Hepatocyte (in vitro differentiated cells): Measurements from ENCODE around the gene SRP68. TPM values are rescaled to one million over a fixed set of nuclear protein-coding genes. Genes with fewer than 3 reads are reported as not detected.

Experiments used
- DNase-seq: peaks from one replicate; pipeline ENCODE4 v3.0.0-alpha.2; 2016; ENCODE audit warnings: low spot score
- H2AFZ ChIP-seq: fragments of 200-600 bp; sonication (generic); 2 replicates; pipeline ENCODE4 v1.6.0; 2016; ENCODE audit warnings: antibody characterized with exemption, mild to moderate bottlenecking
- H3K27ac ChIP-seq: fragments of 200-600 bp; sonication (generic); 2 replicates; pipeline ENCODE4 v1.5.1; 2016; ENCODE audit warnings: mild to moderate bottlenecking
- H3K27me3 ChIP-seq: fragments of 200-600 bp; sonication (generic); 2 replicates; pipeline ENCODE4 v1.6.1; 2016
- H3K36me3 ChIP-seq: fragments of 200-600 bp; sonication (generic); replicated peaks from 2 replicates; pipeline ENCODE4 v1.5.1; 2016; ENCODE audit warnings: low read depth; ENCODE audit not compliant: insufficient read depth
- H3K4me1 ChIP-seq: fragments of 200-600 bp; sonication (generic); 2 replicates; pipeline ENCODE4 v1.5.1; 2016; ENCODE audit warnings: mild to moderate bottlenecking, moderate library complexity; ENCODE audit not compliant: insufficient read depth
- H3K4me2 ChIP-seq: fragments of 200-600 bp; sonication (generic); 2 replicates; pipeline ENCODE4 v1.6.0; 2016
- H3K4me3 ChIP-seq: fragments of 200-600 bp; sonication (generic); 2 replicates; pipeline ENCODE4 v1.5.1; 2016; ENCODE audit warnings: mild to moderate bottlenecking
- H3K79me2 ChIP-seq: fragments of 200-600 bp; sonication (generic); 2 replicates; pipeline ENCODE4 v1.6.0; 2017; ENCODE audit warnings: mild to moderate bottlenecking
- H3K9me2 ChIP-seq: fragments of 200-600 bp; sonication (generic); replicated peaks from 2 replicates; pipeline ENCODE4 v1.6.0; 2017; ENCODE audit warnings: mild to moderate bottlenecking; ENCODE audit not compliant: insufficient read depth
- H3K9me3 ChIP-seq: fragments of 200-600 bp; sonication (generic); 2 replicates; pipeline ENCODE4 v1.5.1; 2016; ENCODE audit warnings: low read depth, mild to moderate bottlenecking
- H4K20me1 ChIP-seq: fragments of 200-600 bp; sonication (generic); 2 replicates; pipeline ENCODE4 v1.6.0; 2016; ENCODE audit warnings: mild to moderate bottlenecking; ENCODE audit not compliant: insufficient read depth, poor library complexity, severe bottlenecking
- EZH2 ChIP-seq: fragments of 200-600 bp; sonication (generic); IDR thresholded peaks from 2 replicates; pipeline ENCODE4 v1.6.1; 2016; ENCODE audit warnings: antibody characterized with exemption, mild to moderate bottlenecking, borderline replicate concordance
- EZH2phosphoT487 ChIP-seq: fragments of 200-600 bp; sonication (generic); IDR thresholded peaks from one replicate; pipeline ENCODE4 v1.6.1; 2018; ENCODE audit warnings: antibody characterized with exemption, mild to moderate bottlenecking, low read depth, moderate library complexity; ENCODE audit not compliant: unreplicated experiment, severe bottlenecking
- WGBS: methylation state at CpG from one replicate; pipeline ENCODE4 v1.1.6; 2016; ENCODE audit warnings: low lambda C conversion rate; ENCODE audit errors: missing lambda C conversion rate; 5-methylcytosine and 5-hydroxymethylcytosine counted together
- polyA plus RNA-seq: library from polyadenylated mRNA; unstranded; fragments of >200 nt; fragmentation: Nextera tagmentation; extraction: Ambion mirVana; gene quantifications from 2 replicates; pipeline ENCODE4 v1.2.1, GENCODE V29; 2016
- total RNA-seq: library from RNA; depleted of rRNA; stranded (reverse); fragments of >200 nt; gene quantifications from 2 replicates; pipeline ENCODE4 v1.2.3, GENCODE V29; 2014
- TF ChIP-seq, protein P1 (sequence below): fragments of 200-600 bp; sonication (generic); IDR thresholded peaks from 2 replicates; pipeline ENCODE4 v1.5.1; 2016; ENCODE audit warnings: antibody characterized with exemption, mild to moderate bottlenecking; ENCODE audit not compliant: poor library complexity

The SRP68 gene
- total and polyA plus RNA-seq, 2 experiments from 2014 or later: 41.2 to 70.1 TPM

DNA sequence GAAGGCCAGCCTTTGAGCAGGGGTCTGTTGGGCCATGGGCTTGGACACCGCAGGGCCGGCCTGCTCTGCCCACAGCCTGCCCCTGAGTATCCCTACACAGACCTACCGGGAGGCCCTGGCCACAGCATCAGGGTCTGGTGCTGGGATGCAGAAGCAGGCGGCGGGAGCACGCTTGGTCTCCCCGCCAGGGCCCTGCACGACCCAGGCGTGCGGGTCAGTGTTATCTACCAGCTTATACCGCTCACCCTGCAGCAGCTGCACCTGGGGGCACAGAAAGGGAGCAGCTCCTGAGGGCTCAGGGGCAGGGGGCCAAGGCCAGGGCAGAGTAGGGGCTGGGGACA lies 54.0 kb downstream of the SRP68 start:
- H3K4me1 ChIP-seq: peaks cover 7% of the 10 kb centered on the region
- WGBS: 90% methylated on average over 11 of the region's 11 CpGs
- no peak overlapping the region for H3K27ac ChIP-seq
- DNase-seq: no peak
- H4K20me1 ChIP-seq: no peaks in the 10 kb centered on the region
- H3K4me3 ChIP-seq: no peak overlapping the region
- H3K79me2 ChIP-seq: no peaks in the 10 kb centered on the region
- H3K27me3 ChIP-seq: no peaks in the 10 kb centered on the region
- H2AFZ ChIP-seq: no peak overlapping the region
- no peaks in the 10 kb centered on the region for H3K36me3 ChIP-seq
- no peaks in the 10 kb centered on the region for H3K9me2 ChIP-seq
- H3K9me3 ChIP-seq: no peaks in the 10 kb centered on the region
- TF ChIP-seq EZH2 (no peak), EZH2phosphoT487 (no peak)
- TF ChIP-seq, protein P1, sequence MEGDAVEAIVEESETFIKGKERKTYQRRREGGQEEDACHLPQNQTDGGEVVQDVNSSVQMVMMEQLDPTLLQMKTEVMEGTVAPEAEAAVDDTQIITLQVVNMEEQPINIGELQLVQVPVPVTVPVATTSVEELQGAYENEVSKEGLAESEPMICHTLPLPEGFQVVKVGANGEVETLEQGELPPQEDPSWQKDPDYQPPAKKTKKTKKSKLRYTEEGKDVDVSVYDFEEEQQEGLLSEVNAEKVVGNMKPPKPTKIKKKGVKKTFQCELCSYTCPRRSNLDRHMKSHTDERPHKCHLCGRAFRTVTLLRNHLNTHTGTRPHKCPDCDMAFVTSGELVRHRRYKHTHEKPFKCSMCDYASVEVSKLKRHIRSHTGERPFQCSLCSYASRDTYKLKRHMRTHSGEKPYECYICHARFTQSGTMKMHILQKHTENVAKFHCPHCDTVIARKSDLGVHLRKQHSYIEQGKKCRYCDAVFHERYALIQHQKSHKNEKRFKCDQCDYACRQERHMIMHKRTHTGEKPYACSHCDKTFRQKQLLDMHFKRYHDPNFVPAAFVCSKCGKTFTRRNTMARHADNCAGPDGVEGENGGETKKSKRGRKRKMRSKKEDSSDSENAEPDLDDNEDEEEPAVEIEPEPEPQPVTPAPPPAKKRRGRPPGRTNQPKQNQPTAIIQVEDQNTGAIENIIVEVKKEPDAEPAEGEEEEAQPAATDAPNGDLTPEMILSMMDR: no peak
- H3K4me2 ChIP-seq: no peak overlapping the region

DNA sequence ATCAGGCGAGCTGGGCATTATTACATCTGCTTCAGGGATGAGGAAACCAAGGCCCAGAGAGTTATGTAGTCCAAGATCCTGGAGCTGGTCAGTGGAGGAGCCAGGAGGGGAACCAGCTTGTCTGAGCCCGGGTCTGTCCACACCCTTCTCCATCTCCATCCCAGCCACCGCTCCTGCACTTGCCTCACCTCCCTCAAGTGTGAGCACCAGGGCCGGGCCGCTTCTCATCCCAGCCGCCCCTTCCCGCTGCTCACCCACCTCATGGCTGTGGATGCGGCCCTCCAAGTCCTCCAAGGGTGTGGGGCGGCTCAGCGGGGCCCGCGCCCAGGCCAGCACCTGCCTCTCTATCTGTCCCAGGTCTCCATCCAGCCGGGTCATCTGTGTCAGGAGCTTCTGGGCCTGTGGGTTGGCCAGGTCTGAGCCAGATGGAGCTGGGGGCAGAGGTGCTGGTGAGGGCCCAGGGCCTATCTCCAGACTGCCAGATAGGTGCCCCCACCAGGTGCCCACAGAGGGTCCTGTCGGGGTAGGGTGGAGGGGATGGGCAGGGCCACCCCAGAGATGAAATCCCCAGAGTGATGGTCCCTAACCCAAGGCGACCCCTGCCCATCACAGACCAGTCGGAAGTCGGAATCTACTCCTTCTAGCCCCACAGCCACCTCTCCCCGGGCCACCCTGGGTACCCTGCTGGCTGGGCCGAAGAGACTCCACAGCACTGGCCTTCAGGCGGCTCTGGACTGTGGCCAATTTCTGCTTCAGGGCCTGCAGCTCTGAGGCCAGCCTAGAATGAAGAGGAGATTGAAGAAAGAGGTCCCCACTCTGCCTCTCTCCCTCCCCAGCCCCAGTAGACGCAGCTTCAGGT lies 54.6 kb downstream of the SRP68 start:
- DNase-seq: no peak
- Histone ChIP-seq H2AFZ (no peak overlapping the region), H3K4me3 (no peak overlapping the region), H3K27me3 (no peaks in the 10 kb centered on the region), H3K9me2 (no peaks in the 10 kb centered on the region), H3K4me2 (no peak overlapping the region), H3K4me1 (peaks cover 7% of the 10 kb centered on the region), H4K20me1 (no peaks in the 10 kb centered on the region), H3K27ac (no peak overlapping the region), H3K36me3 (no peaks in the 10 kb centered on the region), H3K79me2 (no peaks in the 10 kb centered on the region), H3K9me3 (no peaks in the 10 kb centered on the region)
- WGBS: 95% methylated on average over 19 of the region's 21 CpGs
- TF ChIP-seq, protein P1: no peak
- no peak for TF ChIP-seq EZH2
- TF ChIP-seq EZH2phosphoT487: no peak

DNA sequence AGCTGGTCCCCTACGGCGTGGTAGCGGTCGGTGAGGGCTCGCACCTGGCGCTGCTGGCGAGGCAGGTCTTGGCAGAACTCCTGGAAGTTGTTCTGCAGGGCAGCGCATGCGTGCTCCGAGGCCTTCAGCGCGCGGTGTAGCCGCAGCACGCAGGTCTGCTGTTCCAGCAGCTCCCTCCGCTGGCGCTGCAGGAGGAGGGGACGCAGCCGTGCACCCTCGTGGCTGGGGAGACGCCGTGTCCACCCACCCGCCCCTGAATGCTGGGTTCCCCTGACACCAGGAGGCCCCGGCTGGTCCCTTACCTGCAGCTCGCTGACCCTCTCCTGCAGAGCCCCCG lies 57.4 kb downstream of the SRP68 start:
- Histone ChIP-seq H3K36me3 (no peaks in the 10 kb centered on the region), H3K79me2 (no peaks in the 10 kb centered on the region)

More for the DNA sequence above, 57.4 kb downstream of the SRP68 start:
- no peak for DNase-seq
- no peak overlapping the region for H2AFZ ChIP-seq
- no peaks in the 10 kb centered on the region for H3K27me3 ChIP-seq
- H3K4me3 ChIP-seq: no peak overlapping the region
- no peak overlapping the region for H3K27ac ChIP-seq
- TF ChIP-seq EZH2 (no peak), EZH2phosphoT487 (no peak)
- TF ChIP-seq, protein P1: no peak
- peaks cover 7% of the 10 kb centered on the region for H3K4me1 ChIP-seq
- H3K4me2 ChIP-seq: no peak overlapping the region
- 91% methylated on average over 24 of the region's 26 CpGs for WGBS
- no peaks in the 10 kb centered on the region for H3K9me2 ChIP-seq
- H3K9me3 ChIP-seq: no peaks in the 10 kb centered on the region
- no peaks in the 10 kb centered on the region for H4K20me1 ChIP-seq
